GM19035 (cell line): ENCODE results near the gene CRYGA.
"Not testable (repeated sequence)": the region's sequence is repeated elsewhere in the genome, so short reads cannot be mapped to it uniquely, and the experiment has no call there.

Source experiments
- ATAC-seq: cut with Tn5 transposase; IDR thresholded peaks from one replicate; pipeline ENCODE4 v1.9.1; 2021; ENCODE audit not compliant: unreplicated experiment

Gene CRYGA

GRCh38 chr2:208164951-208165755 lies 1.8 kb upstream of the CRYGA start:
- ATAC-seq, result no peak

GRCh38 chr2:208156439-208156838 lies 7.0 kb downstream of the CRYGA start:
- ATAC-seq, result no peak

- ATAC-seq, result no peak
These were observed 10.2 kb downstream of the CRYGA start for GRCh38 chr2:208153156-208153555.

- no peak for ATAC-seq
These were observed 12.4 kb downstream of the CRYGA start for GRCh38 chr2:208150956-208151355.

- ATAC-seq, result no peak
These were observed 13.3 kb downstream of the CRYGA start for GRCh38 chr2:208150094-208150493.

- no peak for ATAC-seq
These were observed 14.6 kb downstream of the CRYGA start for GRCh38 chr2:208148803-208149202.

GRCh38 chr2:208147759-208148158 lies 15.6 kb downstream of the CRYGA start:
- no peak for ATAC-seq

GRCh38 chr2:208147008-208147407 lies 16.4 kb downstream of the CRYGA start:
- no peak for ATAC-seq

GRCh38 chr2:208146006-208146405 lies 17.4 kb downstream of the CRYGA start, which contains the start of gene CRYGB:
TSS of gene CRYGB (minus strand) at chr2:208146158. CDS start at chr2:208146120, 38 bp downstream.
- ATAC-seq, result no peak

GRCh38 chr2:208142925-208143799 lies 20.2 kb downstream of the CRYGA start:
- ATAC-seq, result no peak

GRCh38 chr2:208142240-208142924 lies 21.0 kb downstream of the CRYGA start:
- no peak for ATAC-seq

GRCh38 chr2:208139447-208139846 lies 23.9 kb downstream of the CRYGA start:
- no peak for ATAC-seq

- ATAC-seq, result not testable (repeated sequence)
These were observed 25.1 kb downstream of the CRYGA start for GRCh38 chr2:208138334-208138733.

- no peak for ATAC-seq
These were observed 26.7 kb downstream of the CRYGA start for GRCh38 chr2:208136716-208137094.

GRCh38 chr2:208135794-208136715 lies 27.3 kb downstream of the CRYGA start:
- no peak for ATAC-seq

GRCh38 chr2:208134928-208135586 lies 28.3 kb downstream of the CRYGA start:
- ATAC-seq, result no peak

- no peak for ATAC-seq
These were observed 32.7 kb downstream of the CRYGA start for GRCh38 chr2:208130712-208131110.

GRCh38 chr2:208129744-208130711 lies 33.4 kb downstream of the CRYGA start, which contains the start of gene CRYGC:
TSS of gene CRYGC (minus strand) at chr2:208129828. CDS start at chr2:208129792, 36 bp downstream.
- ATAC-seq, result no peak
